Measurements from ENCODE around the gene TLL2.

- TF ChIP-seq, protein P1, sequence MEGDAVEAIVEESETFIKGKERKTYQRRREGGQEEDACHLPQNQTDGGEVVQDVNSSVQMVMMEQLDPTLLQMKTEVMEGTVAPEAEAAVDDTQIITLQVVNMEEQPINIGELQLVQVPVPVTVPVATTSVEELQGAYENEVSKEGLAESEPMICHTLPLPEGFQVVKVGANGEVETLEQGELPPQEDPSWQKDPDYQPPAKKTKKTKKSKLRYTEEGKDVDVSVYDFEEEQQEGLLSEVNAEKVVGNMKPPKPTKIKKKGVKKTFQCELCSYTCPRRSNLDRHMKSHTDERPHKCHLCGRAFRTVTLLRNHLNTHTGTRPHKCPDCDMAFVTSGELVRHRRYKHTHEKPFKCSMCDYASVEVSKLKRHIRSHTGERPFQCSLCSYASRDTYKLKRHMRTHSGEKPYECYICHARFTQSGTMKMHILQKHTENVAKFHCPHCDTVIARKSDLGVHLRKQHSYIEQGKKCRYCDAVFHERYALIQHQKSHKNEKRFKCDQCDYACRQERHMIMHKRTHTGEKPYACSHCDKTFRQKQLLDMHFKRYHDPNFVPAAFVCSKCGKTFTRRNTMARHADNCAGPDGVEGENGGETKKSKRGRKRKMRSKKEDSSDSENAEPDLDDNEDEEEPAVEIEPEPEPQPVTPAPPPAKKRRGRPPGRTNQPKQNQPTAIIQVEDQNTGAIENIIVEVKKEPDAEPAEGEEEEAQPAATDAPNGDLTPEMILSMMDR (conservative IDR thresholded peaks at IDR 0.05; ENCODE audit: low read depth, low read length), result no peak
- TF ChIP-seq CHD1 (IDR thresholded peaks at IDR 0.05; ENCODE audit: low read depth, low read length), result no peak
- TF ChIP-seq BHLHE40 (IDR thresholded peaks at IDR 0.05; ENCODE audit: low read depth, low read length), result no peak
- TF ChIP-seq, protein P2, sequence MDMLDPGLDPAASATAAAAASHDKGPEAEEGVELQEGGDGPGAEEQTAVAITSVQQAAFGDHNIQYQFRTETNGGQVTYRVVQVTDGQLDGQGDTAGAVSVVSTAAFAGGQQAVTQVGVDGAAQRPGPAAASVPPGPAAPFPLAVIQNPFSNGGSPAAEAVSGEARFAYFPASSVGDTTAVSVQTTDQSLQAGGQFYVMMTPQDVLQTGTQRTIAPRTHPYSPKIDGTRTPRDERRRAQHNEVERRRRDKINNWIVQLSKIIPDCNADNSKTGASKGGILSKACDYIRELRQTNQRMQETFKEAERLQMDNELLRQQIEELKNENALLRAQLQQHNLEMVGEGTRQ (IDR thresholded peaks at IDR 0.05; ENCODE audit: low read depth, low read length), result no peak
- TF ChIP-seq CEBPB (IDR thresholded peaks at IDR 0.05; ENCODE audit: low read depth, low read length), result no peak
- no peak for TF ChIP-seq RCOR1 (IDR thresholded peaks at IDR 0.05; ENCODE audit: insufficient replicate concordance, low read length)
- no peak for TF ChIP-seq RFX5 (IDR thresholded peaks at IDR 0.05; ENCODE audit: low read depth, low read length)
- TF ChIP-seq, protein P3, sequence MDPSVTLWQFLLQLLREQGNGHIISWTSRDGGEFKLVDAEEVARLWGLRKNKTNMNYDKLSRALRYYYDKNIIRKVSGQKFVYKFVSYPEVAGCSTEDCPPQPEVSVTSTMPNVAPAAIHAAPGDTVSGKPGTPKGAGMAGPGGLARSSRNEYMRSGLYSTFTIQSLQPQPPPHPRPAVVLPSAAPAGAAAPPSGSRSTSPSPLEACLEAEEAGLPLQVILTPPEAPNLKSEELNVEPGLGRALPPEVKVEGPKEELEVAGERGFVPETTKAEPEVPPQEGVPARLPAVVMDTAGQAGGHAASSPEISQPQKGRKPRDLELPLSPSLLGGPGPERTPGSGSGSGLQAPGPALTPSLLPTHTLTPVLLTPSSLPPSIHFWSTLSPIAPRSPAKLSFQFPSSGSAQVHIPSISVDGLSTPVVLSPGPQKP (IDR thresholded peaks at IDR 0.05; ENCODE audit: borderline replicate concordance, low read depth, low read length), result no peak
- no peak for TF ChIP-seq RAD21 (IDR thresholded peaks at IDR 0.05; ENCODE audit: low read length)
- TF ChIP-seq MXI1 (IDR thresholded peaks at IDR 0.05; ENCODE audit: borderline replicate concordance, low read depth, low read length), result no peak
- TF ChIP-seq POLR2A (IDR thresholded peaks at IDR 0.05; ENCODE audit: low read depth, low read length), result no peak
- TF ChIP-seq MAZ (IDR thresholded peaks at IDR 0.05; ENCODE audit: borderline replicate concordance, low read depth, low read length), result no peak
- no peak for TF ChIP-seq MAFK (IDR thresholded peaks at IDR 0.05; ENCODE audit: low read depth, low read length)
Observed at GRCh38 chr10:96500050-96500449, 13.7 kb downstream of the TLL2 start.
